A673 (cell line): ENCODE results near the gene PDCD4. TPM values are rescaled to one million over a fixed set of nuclear protein-coding genes. Genes with fewer than 3 reads are reported as not detected.

Experiments used
- BruUV-seq: library from RNA; stranded (reverse); fragments of 400-500 nt; replicated peaks from 2 replicates; lab custom pipeline; 2021; lab: Mats Ljungman, UMichigan
- CTCF ChIA-PET: fragments of 300-600 bp; sonication (Branson Sonifier 250); formaldehyde crosslinking; loops from one replicate; lab custom pipeline; 2022; ENCODE audit warnings: antibody characterized with exemption; lab: Charles Lee
- POLR2A ChIA-PET: fragments of 300-600 bp; sonication (Branson Sonifier 250); formaldehyde crosslinking; loops from one replicate; lab custom pipeline; 2022; ENCODE audit warnings: antibody characterized with exemption; ENCODE audit not compliant: low non-redundant PET; lab: Charles Lee
- DNase-seq: peaks from one replicate; pipeline ENCODE4 v3.0.0-alpha.2; 2015; ENCODE audit warnings: low spot score
- H3K27ac ChIP-seq: fragments of 200-600 bp; sonication (generic); 2 replicates; pipeline ENCODE4 v1.5.1; 2016; ENCODE audit warnings: mixed run types, low read depth, mild to moderate bottlenecking, mixed read lengths, antibody characterized with exemption, low read length; ENCODE audit not compliant: poor library complexity, severe bottlenecking
- H3K27me3 ChIP-seq: fragments of 200-600 bp; sonication (generic); replicated peaks from 2 replicates; pipeline ENCODE4 v1.6.1; 2017; ENCODE audit warnings: mixed run types, low read depth, mild to moderate bottlenecking, mixed read lengths, antibody characterized with exemption, low read length; ENCODE audit not compliant: insufficient read depth, poor library complexity
- H3K36me3 ChIP-seq: fragments of 200-600 bp; sonication (generic); 2 replicates; pipeline ENCODE4 v1.6.1; 2016; ENCODE audit warnings: mixed run types, mild to moderate bottlenecking, mixed read lengths, antibody characterized with exemption, low read length; ENCODE audit not compliant: insufficient read depth, poor library complexity, severe bottlenecking
- H3K4me1 ChIP-seq: fragments of 200-600 bp; sonication (generic); 2 replicates; pipeline ENCODE4 v1.6.1; 2017; ENCODE audit warnings: mixed run types, mild to moderate bottlenecking, mixed read lengths, antibody characterized with exemption, low read length; ENCODE audit not compliant: insufficient read depth, poor library complexity, severe bottlenecking
- H3K4me3 ChIP-seq: fragments of 200-600 bp; sonication (generic); 2 replicates; pipeline ENCODE4 v1.5.1; 2016; ENCODE audit warnings: low read depth, mixed run types, mild to moderate bottlenecking, mixed read lengths, low read length; ENCODE audit not compliant: poor library complexity, severe bottlenecking
- H3K9me3 ChIP-seq: fragments of 200-600 bp; sonication (generic); 2 replicates; pipeline ENCODE4 v1.6.1; 2016; ENCODE audit warnings: mixed run types, low read depth, mild to moderate bottlenecking, mixed read lengths, antibody characterized with exemption, low read length; ENCODE audit not compliant: poor library complexity, severe bottlenecking
- EZH2 ChIP-seq: fragments of 200-600 bp; sonication (generic); IDR thresholded peaks from 2 replicates; pipeline ENCODE4 v1.6.1; 2017; ENCODE audit warnings: borderline replicate concordance, low read depth, mild to moderate bottlenecking, mixed read lengths, antibody characterized with exemption, low read length; ENCODE audit not compliant: poor library complexity, severe bottlenecking
- intact Hi-C: fragments of 100-400 bp; cut with micrococcal nuclease; formaldehyde crosslinking; loops from one replicate; pipeline ENCODE4 v1.10.0; 2022; ENCODE audit not compliant: unreplicated experiment
- total RNA-seq: library from RNA; stranded (reverse); gene quantifications from 2 replicates; pipeline ENCODE4 v1.2.3, GENCODE V29; 2021
- TF ChIP-seq, protein P1 (sequence below): fragments of 300-800, 200-600 bp; sonication (generic); conservative IDR thresholded peaks from 2 replicates; pipeline ENCODE4 v1.5.1; 2017; ENCODE audit warnings: low read depth, mild to moderate bottlenecking, antibody characterized with exemption, low read length, moderate library complexity, mixed read lengths

The PDCD4 gene
- total RNA-seq, 1 experiment from 2014 or later: 17.3 TPM

DNA sequence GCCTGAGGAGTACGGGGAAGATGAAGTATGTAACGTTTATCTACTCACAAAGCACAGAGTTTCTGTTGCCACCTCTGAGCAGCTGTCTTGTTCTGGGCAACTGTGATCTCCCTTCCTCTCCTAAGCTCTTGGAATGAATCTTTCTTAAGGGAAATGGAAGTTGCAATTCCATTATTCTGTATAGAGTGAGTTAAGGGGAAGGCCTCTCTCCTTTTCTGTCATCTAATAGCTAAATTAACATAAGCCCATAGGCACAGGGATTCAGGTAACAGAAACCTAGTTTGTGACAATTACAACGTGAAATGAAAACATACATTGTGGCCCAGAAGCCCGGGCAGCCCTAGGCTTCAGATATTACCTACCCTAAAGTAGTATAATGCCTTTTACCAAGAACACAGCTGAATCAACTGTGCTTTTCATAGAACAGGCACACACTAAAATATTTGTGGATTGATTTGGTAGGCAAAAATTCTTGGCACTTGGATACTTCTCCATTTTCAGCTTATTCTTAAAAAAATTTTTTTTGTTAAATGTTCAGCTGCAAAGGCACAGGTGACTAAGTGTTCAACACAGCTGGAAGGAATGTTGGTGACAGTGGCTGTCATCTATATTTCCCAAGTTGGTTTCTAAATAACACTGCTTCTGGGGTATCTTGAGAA lies 3.8 kb upstream of the PDCD4 start:
- BruUV-seq: no TSS peak
- H3K27me3 ChIP-seq: no peaks in the 10 kb centered on the region
- no peak overlapping the region for H3K4me3 ChIP-seq
- no peaks in the 10 kb centered on the region for H3K9me3 ChIP-seq
- peaks cover 16% of the 10 kb centered on the region for H3K4me1 ChIP-seq
- ChIA-PET CTCF (no interaction called here), POLR2A (interaction anchor here (0.6 kb wide), 1 partner anchor 14 kb away, joined by 3 read pairs; no protein-coding TSS in a partner anchor)
- DNase-seq: no peak
- H3K27ac ChIP-seq: no peak overlapping the region
- intact Hi-C loops: no loop called here
- H3K36me3 ChIP-seq: no peaks in the 10 kb centered on the region
- TF ChIP-seq, protein P1, sequence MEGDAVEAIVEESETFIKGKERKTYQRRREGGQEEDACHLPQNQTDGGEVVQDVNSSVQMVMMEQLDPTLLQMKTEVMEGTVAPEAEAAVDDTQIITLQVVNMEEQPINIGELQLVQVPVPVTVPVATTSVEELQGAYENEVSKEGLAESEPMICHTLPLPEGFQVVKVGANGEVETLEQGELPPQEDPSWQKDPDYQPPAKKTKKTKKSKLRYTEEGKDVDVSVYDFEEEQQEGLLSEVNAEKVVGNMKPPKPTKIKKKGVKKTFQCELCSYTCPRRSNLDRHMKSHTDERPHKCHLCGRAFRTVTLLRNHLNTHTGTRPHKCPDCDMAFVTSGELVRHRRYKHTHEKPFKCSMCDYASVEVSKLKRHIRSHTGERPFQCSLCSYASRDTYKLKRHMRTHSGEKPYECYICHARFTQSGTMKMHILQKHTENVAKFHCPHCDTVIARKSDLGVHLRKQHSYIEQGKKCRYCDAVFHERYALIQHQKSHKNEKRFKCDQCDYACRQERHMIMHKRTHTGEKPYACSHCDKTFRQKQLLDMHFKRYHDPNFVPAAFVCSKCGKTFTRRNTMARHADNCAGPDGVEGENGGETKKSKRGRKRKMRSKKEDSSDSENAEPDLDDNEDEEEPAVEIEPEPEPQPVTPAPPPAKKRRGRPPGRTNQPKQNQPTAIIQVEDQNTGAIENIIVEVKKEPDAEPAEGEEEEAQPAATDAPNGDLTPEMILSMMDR: no peak
- TF ChIP-seq EZH2: no peak

- TF ChIP-seq EZH2: no peak
- TF ChIP-seq, protein P1: no peak
- H3K36me3 ChIP-seq: no peaks in the 10 kb centered on the region
Measured at GRCh38 chr10:110868981-110869380, 2.7 kb upstream of the PDCD4 start.

DNA sequence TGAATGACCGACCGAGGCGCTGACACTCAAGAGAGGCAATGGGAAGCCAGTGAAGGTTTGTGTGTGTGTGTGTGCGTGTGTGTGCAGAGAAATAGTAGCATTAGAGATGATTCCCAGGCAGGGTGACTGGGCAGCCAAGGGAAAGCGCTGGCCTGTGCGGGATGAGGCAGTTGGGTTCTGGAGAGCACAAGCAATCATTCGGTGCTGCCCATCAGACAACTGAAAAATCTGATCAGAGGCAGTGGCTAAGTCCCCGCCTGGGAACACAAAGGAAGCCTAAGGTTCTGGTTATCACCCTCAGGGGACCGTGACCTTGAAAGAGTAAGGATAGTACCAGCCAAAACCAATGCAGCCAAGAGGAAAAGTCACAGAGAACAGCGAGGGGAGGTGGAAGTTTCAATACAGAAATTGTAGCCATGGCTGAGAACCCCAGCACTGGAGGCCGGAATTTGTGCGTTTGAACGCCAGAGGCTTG lies 868 bp upstream of the PDCD4 start:
- Histone ChIP-seq H3K27me3 (no peaks in the 10 kb centered on the region), H3K9me3 (no peaks in the 10 kb centered on the region), H3K4me1 (peaks cover 6% of the 10 kb centered on the region), H3K36me3 (no peaks in the 10 kb centered on the region), H3K27ac (peak overlapping the region; percentile 57), H3K4me3 (peak overlapping the region; percentile 87)
- DNase-seq: no peak
- ChIA-PET POLR2A (interaction anchor here (0.6 kb wide), 1 partner anchor 46 kb away, joined by 4 read pairs; no protein-coding TSS in a partner anchor), CTCF (interaction anchor here (0.6 kb wide), 1 partner anchor 36 kb away, joined by 4 read pairs; no protein-coding TSS in a partner anchor)
- TF ChIP-seq, protein P1: no peak
- no peak for TF ChIP-seq EZH2
- no TSS peak for BruUV-seq
- intact Hi-C loops: loop anchor here (5.0 kb wide), 2 partner anchors 46 to 564 kb away; partner anchors contain the start of genes BBIP1 and SHOC2

More at GRCh38 chr10:110868981-110869380, 2.7 kb upstream of the PDCD4 start:
- CTCF ChIA-PET: no interaction called here
- H3K27me3 ChIP-seq: no peaks in the 10 kb centered on the region
- H3K9me3 ChIP-seq: no peaks in the 10 kb centered on the region
- peaks cover 18% of the 10 kb centered on the region for H3K4me1 ChIP-seq
- POLR2A ChIA-PET: no interaction called here
- intact Hi-C loops: no loop called here
- no peak for DNase-seq
- no peak overlapping the region for H3K27ac ChIP-seq
- BruUV-seq: no TSS peak
- no peak overlapping the region for H3K4me3 ChIP-seq
